K562 (cell line): Measurements from ENCODE around the gene TRAPPC5.

Experiments
- IRF2 ChIP-seq: sonication (generic); formaldehyde crosslinking; IDR thresholded peaks from 2 replicates; pipeline ENCODE4 v1.8.1; 2022; ENCODE audit warnings: mild to moderate bottlenecking, missing genetic modification reagents
- POLR2AphosphoS5 ChIP-seq: IDR thresholded peaks from 2 replicates; pipeline ENCODE4 v1.6.1; 2011; ENCODE audit warnings: mild to moderate bottlenecking, low read depth, low read length, moderate library complexity; ENCODE audit not compliant: control insufficient read depth, insufficient read depth
- TF ChIP-seq, protein P1 (sequence below), 3 experiments: IDR thresholded peaks in 2 of 3; conservative IDR thresholded peaks in 1 of 3; 2 replicates each; pipeline ENCODE4 v1.5.1; 2011 to 2012; ENCODE audit warnings: low read length in 3 of 3, mild to moderate bottlenecking in 3 of 3, control low read depth in 2 of 3, improper control_type of control experiment in 1 of 3, inconsistent platforms in 1 of 3, low read depth in 1 of 3, mixed read lengths in 1 of 3, moderate library complexity in 1 of 3; ENCODE audit not compliant: insufficient read depth in 2 of 3

DNA sequence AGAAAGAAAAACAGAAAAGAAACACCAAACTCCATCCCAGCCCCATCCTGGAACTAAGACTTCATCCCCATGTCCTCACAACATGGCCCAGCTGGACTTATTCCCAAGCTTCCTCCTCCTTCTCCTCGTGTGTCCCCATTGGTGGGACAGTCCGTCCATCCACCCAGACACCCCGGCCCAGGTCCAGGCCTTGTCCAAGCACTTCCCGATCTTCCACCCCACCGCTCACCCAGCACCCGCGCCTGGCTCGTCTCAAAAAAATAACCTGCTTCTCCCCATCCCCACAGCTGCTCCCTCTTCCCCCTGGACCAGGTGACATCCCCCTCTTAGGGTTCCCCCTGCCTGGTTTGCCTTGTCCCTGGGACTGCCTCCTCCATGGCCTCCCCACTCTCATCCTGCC lies 22.7 kb downstream of the TRAPPC5 start:
- TF ChIP-seq POLR2AphosphoS5 (no peak), IRF2 (CRISPR knock-in tag) (no peak)
- TF ChIP-seq, protein P1, sequence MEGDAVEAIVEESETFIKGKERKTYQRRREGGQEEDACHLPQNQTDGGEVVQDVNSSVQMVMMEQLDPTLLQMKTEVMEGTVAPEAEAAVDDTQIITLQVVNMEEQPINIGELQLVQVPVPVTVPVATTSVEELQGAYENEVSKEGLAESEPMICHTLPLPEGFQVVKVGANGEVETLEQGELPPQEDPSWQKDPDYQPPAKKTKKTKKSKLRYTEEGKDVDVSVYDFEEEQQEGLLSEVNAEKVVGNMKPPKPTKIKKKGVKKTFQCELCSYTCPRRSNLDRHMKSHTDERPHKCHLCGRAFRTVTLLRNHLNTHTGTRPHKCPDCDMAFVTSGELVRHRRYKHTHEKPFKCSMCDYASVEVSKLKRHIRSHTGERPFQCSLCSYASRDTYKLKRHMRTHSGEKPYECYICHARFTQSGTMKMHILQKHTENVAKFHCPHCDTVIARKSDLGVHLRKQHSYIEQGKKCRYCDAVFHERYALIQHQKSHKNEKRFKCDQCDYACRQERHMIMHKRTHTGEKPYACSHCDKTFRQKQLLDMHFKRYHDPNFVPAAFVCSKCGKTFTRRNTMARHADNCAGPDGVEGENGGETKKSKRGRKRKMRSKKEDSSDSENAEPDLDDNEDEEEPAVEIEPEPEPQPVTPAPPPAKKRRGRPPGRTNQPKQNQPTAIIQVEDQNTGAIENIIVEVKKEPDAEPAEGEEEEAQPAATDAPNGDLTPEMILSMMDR (IDR thresholded peaks at IDR 0.05 in 2 of 3, conservative IDR thresholded peaks at IDR 0.05 in 1 of 3; ENCODE audit: insufficient read depth in 2 of 3, low read depth in 1 of 3, low read length in 3 of 3): no peak
